K562 (cell line): Measurements from ENCODE around the gene ISG20L2. TPM values are rescaled to one million over a fixed set of nuclear protein-coding genes. Genes with fewer than 3 reads are reported as not detected.
A peak's percentile ranks its signal among the peaks of the same experiment; 100 is the strongest.

Experiments used
- DACH1 ChIP-seq: fragments of 450-650 bp; IDR thresholded peaks from 2 replicates; pipeline ENCODE4 v1.6.1; 2018; ENCODE audit not compliant: partially characterized antibody
- DIDO1 ChIP-seq: fragments of 450-650 bp; IDR thresholded peaks from 2 replicates; pipeline ENCODE4 v1.6.1; 2016; ENCODE audit warnings: low read depth, missing biosample characterization, missing genetic modification characterization
- ELF2 ChIP-seq: fragments of 250-450 bp; sonication (Bioruptor Pico); IDR thresholded peaks from 2 replicates; pipeline ENCODE4 v1.5.0; 2021; ENCODE audit warnings: mild to moderate bottlenecking
- FOXJ2 ChIP-seq: fragments of 200-800 bp; sonication (Bioruptor generic); IDR thresholded peaks from 2 replicates; pipeline ENCODE4 v1.6.1; 2016; ENCODE audit warnings: missing genetic modification characterization, missing compliant biosample characterization
- HNRNPH1 ChIP-seq: fragments of 200-400 bp; formaldehyde crosslinking; optimal IDR thresholded peaks from 2 replicates; pipeline ENCODE3; 2017; ENCODE audit warnings: low read depth, mild to moderate bottlenecking, low read length, moderate library complexity
- KDM4B ChIP-seq, 2 experiments: fragments of 450-650 bp in 1 of 2; sonication (generic) in 1 of 2; IDR thresholded peaks; 2 replicates each; pipeline ENCODE4 v1.6.1; 2016 to 2017; ENCODE audit warnings: borderline replicate concordance in 2 of 2, antibody characterized with exemption in 1 of 2, low read depth in 1 of 2, mild to moderate bottlenecking in 1 of 2
- MCM7 ChIP-seq, 2 experiments: fragments of 450-650 bp; IDR thresholded peaks; 2 replicates each; pipeline ENCODE4 v1.6.1; 2016 to 2018
- THRAP3 ChIP-seq: fragments of 450-650 bp; IDR thresholded peaks from 2 replicates; pipeline ENCODE4 v1.6.1; 2016; ENCODE audit warnings: mild to moderate bottlenecking, inconsistent platforms, borderline replicate concordance
- ZBED1 ChIP-seq: IDR thresholded peaks from 2 replicates; pipeline ENCODE4 v1.6.1; 2014
- polyA plus RNA-seq, 8 experiments: library from polyadenylated mRNA; depleted of rRNA in 4 of 8; stranded (reverse) in 5 of 8; unstranded in 3 of 8; fragments of >200 nt; fragmentation: Nextera tagmentation in 2 of 8; fragmentation: Illumina TruSeq in 1 of 8; extraction: Ambion mirVana in 2 of 8; extraction: Trizol in 1 of 8; gene quantifications; 2 replicates each; pipeline versions ENCODE4 v1.2.1 to v1.2.3, GENCODE V29; 2011 to 2014; ENCODE audit warnings: inconsistent platforms in 1 of 8, missing spikeins in 1 of 8
- total RNA-seq, 7 experiments: library from RNA; depleted of rRNA in 6 of 7; stranded (reverse); fragments of >200 nt in 6 of 7; fragmentation: Illumina TruSeq in 2 of 7; extraction: Trizol in 2 of 7; gene quantifications; 2 replicates each; pipeline versions ENCODE4 v1.2.1 to v1.2.3, GENCODE V29; 2011 to 2021; ENCODE audit warnings: low replicate concordance in 1 of 7
- TF ChIP-seq, protein P1 (sequence below): fragments of 450-650 bp; IDR thresholded peaks from 2 replicates; pipeline ENCODE4 v1.6.1; 2017; ENCODE audit warnings: antibody characterized with exemption
- TF ChIP-seq, protein P2 (sequence below): sonication (generic); formaldehyde crosslinking; IDR thresholded peaks from 2 replicates; pipeline ENCODE4 v1.8.1; 2023; ENCODE audit warnings: mild to moderate bottlenecking, missing genetic modification reagents
- TF ChIP-seq, protein P3 (sequence below): sonication (generic); formaldehyde crosslinking; IDR thresholded peaks from 2 replicates; pipeline ENCODE4 v1.8.0; 2022; ENCODE audit warnings: mild to moderate bottlenecking, missing genetic modification reagents
- TF ChIP-seq, protein P4 (sequence below): fragments of 250-450 bp; sonication (Bioruptor Pico); IDR thresholded peaks from 2 replicates; pipeline ENCODE4 v1.4.0; 2020; ENCODE audit warnings: mild to moderate bottlenecking

ISG20L2 gene
- total and polyA plus RNA-seq, 9 of the 15 experiments (the other 6 are each of a cell fraction or from before 2014, with no cell fraction given): 21.3 to 130 (median 50.3) TPM

DNA sequence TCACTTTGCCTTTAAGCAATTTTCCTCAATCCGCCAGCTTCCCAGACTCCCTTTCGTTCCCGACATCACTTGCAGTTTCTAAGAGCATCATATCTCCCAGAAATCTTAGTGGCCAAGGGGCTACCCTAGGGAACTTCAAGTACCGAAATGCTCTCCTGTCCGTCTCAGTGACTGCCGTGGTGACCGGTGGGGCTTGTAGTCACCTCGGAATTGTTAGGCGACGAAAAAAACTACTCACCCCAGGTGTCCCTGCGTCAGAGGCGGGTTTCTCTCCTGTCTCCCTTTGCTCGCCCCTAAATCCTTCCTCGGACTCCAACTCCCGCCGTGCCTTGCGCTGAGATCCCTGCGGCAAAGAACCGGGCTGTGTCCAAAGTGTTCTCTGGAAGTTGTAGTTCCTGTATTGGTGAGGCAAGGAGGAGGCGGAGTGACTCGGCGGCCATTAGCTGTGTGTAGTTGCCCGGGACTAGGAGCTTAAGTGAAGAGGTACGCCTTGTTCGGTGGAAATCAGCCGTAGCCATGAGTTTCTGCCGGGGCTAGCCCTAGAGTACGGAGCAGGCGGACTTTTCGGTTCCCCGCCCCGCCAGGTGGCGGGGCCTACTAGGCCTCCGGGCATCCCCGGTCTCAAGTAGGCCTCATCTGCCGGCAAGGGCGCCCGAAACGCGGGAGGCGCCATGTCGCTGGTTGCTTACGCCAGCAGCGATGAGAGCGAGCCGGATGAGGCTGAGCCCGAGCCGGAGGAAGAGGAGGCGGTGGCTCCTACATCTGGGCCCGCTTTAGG is 38.7 kb upstream of the ISG20L2 start, which contains the start of gene PRCC (continued):
- TF ChIP-seq HNRNPH1 (no peak), FOXJ2 (tag) (peak; percentile 84), ELF2 (CRISPR knock-in tag) (no peak), DACH1 (no peak), THRAP3 (no peak), KDM4B (IDR thresholded peaks at IDR 0.05; ENCODE audit: borderline replicate concordance in 2 of 2, low read depth in 1 of 2) (no peak; a peak in 1 of 4 replicates), ZBED1 (no peak), MCM7 (IDR thresholded peaks at IDR 0.05) (no peak), DIDO1 (tag) (peak; percentile 64)
- TF ChIP-seq, protein P1, sequence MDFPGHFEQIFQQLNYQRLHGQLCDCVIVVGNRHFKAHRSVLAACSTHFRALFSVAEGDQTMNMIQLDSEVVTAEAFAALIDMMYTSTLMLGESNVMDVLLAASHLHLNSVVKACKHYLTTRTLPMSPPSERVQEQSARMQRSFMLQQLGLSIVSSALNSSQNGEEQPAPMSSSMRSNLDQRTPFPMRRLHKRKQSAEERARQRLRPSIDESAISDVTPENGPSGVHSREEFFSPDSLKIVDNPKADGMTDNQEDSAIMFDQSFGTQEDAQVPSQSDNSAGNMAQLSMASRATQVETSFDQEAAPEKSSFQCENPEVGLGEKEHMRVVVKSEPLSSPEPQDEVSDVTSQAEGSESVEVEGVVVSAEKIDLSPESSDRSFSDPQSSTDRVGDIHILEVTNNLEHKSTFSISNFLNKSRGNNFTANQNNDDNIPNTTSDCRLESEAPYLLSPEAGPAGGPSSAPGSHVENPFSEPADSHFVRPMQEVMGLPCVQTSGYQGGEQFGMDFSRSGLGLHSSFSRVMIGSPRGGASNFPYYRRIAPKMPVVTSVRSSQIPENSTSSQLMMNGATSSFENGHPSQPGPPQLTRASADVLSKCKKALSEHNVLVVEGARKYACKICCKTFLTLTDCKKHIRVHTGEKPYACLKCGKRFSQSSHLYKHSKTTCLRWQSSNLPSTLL: no peak
- TF ChIP-seq, protein P2, sequence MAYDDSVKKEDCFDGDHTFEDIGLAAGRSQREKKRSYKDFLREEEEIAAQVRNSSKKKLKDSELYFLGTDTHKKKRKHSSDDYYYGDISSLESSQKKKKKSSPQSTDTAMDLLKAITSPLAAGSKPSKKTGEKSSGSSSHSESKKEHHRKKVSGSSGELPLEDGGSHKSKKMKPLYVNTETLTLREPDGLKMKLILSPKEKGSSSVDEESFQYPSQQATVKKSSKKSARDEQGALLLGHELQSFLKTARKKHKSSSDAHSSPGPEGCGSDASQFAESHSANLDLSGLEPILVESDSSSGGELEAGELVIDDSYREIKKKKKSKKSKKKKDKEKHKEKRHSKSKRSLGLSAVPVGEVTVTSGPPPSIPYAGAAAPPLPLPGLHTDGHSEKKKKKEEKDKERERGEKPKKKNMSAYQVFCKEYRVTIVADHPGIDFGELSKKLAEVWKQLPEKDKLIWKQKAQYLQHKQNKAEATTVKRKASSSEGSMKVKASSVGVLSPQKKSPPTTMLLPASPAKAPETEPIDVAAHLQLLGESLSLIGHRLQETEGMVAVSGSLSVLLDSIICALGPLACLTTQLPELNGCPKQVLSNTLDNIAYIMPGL: peak; percentile 99
- TF ChIP-seq, protein P3, sequence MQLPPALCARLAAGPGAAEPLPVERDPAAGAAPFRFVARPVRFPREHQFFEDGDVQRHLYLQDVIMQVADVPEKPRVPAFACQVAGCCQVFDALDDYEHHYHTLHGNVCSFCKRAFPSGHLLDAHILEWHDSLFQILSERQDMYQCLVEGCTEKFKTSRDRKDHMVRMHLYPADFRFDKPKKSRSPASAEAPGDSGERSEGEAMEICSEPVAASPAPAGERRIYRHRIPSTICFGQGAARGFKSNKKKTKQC (CRISPR knock-in tag): peak; percentile 96
- TF ChIP-seq, protein P4, sequence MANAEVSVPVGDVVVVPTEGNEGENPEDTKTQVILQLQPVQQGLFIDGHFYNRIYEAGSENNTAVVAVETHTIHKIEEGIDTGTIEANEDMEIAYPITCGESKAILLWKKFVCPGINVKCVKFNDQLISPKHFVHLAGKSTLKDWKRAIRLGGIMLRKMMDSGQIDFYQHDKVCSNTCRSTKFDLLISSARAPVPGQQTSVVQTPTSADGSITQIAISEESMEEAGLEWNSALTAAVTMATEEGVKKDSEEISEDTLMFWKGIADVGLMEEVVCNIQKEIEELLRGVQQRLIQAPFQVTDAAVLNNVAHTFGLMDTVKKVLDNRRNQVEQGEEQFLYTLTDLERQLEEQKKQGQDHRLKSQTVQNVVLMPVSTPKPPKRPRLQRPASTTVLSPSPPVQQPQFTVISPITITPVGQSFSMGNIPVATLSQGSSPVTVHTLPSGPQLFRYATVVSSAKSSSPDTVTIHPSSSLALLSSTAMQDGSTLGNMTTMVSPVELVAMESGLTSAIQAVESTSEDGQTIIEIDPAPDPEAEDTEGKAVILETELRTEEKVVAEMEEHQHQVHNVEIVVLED (CRISPR knock-in tag): peak; percentile 50
